ENCODE measurements around the gene BMS1. TPM values are rescaled to one million over a fixed set of nuclear protein-coding genes. Genes with fewer than 3 reads are reported as not detected.
"Not testable (repeated sequence)": the region's sequence is repeated elsewhere in the genome, so short reads cannot be mapped to it uniquely, and the experiment has no call there.

The BMS1 gene, protein sequence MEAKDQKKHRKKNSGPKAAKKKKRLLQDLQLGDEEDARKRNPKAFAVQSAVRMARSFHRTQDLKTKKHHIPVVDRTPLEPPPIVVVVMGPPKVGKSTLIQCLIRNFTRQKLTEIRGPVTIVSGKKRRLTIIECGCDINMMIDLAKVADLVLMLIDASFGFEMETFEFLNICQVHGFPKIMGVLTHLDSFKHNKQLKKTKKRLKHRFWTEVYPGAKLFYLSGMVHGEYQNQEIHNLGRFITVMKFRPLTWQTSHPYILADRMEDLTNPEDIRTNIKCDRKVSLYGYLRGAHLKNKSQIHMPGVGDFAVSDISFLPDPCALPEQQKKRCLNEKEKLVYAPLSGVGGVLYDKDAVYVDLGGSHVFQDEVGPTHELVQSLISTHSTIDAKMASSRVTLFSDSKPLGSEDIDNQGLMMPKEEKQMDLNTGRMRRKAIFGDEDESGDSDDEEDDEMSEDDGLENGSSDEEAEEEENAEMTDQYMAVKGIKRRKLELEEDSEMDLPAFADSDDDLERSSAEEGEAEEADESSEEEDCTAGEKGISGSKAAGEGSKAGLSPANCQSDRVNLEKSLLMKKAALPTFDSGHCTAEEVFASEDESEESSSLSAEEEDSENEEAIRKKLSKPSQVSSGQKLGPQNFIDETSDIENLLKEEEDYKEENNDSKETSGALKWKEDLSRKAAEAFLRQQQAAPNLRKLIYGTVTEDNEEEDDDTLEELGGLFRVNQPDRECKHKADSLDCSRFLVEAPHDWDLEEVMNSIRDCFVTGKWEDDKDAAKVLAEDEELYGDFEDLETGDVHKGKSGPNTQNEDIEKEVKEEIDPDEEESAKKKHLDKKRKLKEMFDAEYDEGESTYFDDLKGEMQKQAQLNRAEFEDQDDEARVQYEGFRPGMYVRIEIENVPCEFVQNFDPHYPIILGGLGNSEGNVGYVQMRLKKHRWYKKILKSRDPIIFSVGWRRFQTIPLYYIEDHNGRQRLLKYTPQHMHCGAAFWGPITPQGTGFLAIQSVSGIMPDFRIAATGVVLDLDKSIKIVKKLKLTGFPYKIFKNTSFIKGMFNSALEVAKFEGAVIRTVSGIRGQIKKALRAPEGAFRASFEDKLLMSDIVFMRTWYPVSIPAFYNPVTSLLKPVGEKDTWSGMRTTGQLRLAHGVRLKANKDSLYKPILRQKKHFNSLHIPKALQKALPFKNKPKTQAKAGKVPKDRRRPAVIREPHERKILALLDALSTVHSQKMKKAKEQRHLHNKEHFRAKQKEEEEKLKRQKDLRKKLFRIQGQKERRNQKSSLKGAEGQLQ
- total RNA-seq, result 10 to 100 TPM; 14.9 to 24.5 TPM

DNA sequence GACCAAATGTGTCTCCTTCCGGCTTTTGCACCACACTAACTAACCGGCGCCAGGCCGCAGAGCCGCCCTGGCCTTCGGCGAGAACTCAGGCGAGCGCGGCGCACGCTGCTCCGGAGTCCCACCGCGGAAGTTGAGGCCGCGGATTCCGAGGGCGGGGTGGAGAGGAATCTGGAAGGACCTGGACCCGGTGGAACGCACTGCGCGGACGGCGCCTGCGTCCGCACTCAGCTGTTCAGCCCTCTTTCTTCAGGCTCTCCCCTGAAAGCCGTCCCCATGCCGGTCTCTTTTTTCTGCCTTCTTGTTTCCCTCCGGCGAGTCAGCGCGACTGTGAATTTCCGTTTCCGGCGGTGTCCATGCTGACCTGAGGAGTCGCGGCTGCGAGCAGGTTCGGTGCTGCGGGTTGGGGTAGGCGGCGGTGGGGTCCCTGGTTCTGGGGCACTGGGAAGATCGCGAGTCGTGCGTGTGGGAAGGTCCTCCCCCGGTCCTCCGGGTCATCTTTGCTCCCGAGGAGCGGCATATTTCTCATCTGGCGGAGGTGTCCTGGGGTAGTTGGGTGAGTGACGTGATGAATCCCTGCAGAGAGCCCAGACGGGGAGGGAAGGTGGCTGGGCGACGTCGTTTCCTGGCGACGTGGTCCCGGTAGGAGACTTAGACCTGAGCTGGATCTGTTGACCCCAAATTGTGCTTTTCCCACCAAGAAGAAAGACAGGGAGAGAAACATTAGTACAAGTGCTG is at the start of gene BMS1:
TSS of gene BMS1 (plus strand) at position 350 of the 735 bp plus-strand sequence. CDS start 1,600 bp downstream, outside the sequence.
- H3K36me3 Mint-ChIP-seq, result peaks cover 8 to 14% of the 10 kb centered on the region in 2 donors
- H3K9me3 Mint-ChIP-seq, result peaks cover 0 to 9% of the 10 kb centered on the region in 2 donors
- peak; percentile 87 to 90 for DNase-seq (ENCODE audit: low spot score in 2 of 2)
- ATAC-seq, result peak; percentile 82 to 94
- H3K27ac Mint-ChIP-seq, result peak within 1 kb of the TSS; percentile 94 to 96

DNA sequence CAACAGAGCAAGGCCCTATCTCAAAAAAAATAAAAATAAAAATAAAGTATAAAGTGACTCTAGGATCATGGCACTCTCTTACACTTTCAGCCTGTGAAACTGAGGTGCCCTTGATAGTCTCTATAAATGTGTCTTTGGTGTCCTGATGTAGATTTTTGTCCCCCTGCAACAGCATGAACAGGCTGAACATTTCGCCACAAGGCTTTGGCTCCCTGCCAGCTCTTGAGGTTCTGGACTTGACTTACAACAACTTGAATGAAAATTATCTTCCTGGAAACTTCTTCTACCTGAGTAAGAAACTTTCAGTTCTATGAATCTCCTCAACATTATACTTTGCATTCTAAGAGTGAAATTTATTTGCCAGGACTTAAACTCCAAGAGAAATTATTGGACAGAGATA is 48.1 kb upstream of the BMS1 start:
- DNase-seq (ENCODE audit: low spot score in 2 of 2) (no peak), ATAC-seq (no peak)
- Mint-ChIP-seq H3K9me3 (no peaks in the 10 kb centered on the region), H3K36me3 (no peaks in the 10 kb centered on the region), H3K27ac (no peak overlapping the region)

DNA sequence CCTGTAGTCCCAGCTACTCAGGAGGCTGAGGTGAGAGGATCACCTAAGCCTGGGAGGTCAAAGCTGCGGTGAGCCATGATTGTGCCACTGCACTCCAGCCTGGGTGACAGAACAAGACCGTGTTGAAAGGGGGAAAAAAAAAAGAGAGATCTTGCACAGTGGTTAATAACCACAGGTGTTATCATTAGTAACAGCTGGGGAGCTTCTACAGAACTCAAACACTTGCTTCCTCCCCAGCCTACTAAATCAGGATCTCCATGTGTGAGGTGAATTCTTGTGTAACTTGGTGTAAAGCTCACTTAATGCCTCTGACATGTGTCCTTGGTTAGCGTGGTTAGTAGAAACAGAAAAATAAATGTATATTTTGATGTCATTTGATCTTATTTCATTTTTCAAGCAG is 43.9 kb upstream of the BMS1 start:
- DNase-seq (ENCODE audit: low spot score in 2 of 2), result no peak
- peaks cover 8 to 11% of the 10 kb centered on the region in 2 donors for H3K36me3 Mint-ChIP-seq
- no peak overlapping the region for H3K27ac Mint-ChIP-seq
- H3K9me3 Mint-ChIP-seq, result peaks cover 10 to 11% of the 10 kb centered on the region in 2 donors
- ATAC-seq, result no peak

DNA sequence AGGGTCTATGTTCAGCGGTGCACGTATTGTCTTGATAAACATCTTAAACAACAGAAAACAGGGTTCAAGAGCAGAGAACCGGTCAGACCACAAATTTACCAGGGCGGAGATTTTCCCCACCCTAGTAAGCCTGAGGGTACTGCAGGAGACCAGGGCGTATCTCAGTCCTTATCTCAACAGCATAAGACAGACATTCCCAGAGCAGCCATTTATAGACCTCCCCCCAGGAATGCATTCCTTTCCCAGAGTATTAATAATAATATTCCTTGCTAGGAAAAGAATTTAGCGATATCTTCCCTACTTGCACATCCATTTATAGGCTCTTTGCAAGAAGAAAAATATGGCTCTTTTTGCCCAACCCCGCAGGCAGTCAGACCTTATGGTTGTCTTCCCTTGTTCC is 41.1 kb upstream of the BMS1 start:
- H3K36me3 Mint-ChIP-seq, result peaks cover 8 to 11% of the 10 kb centered on the region in 2 donors
- DNase-seq (ENCODE audit: low spot score in 2 of 2); H3K27ac Mint-ChIP-seq; ATAC-seq: not testable (repeated sequence)
- H3K9me3 Mint-ChIP-seq, result peaks cover 10 to 11% of the 10 kb centered on the region in 2 donors

DNA sequence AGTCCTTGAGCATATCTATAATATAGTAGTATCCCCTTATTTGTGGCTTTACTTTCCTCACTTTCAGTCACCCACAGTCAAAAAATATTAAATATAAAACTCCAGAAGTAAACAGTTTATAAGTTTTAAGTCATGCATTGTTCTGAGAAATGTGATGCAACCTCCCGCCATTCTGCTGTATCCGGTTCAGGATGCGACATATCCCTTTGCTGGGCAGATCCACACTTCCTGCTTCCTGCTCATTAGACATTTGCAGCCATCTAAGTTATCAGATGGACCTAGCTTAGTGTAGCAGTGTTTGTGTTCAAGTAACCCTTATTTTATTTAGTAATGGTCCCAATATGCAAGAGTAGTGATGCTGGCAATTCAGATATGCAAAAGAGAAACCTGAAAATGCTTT is 38.9 kb upstream of the BMS1 start:
- no peak overlapping the region for H3K27ac Mint-ChIP-seq
- peaks cover 8 to 11% of the 10 kb centered on the region in 2 donors for H3K36me3 Mint-ChIP-seq
- H3K9me3 Mint-ChIP-seq, result peaks cover 10 to 11% of the 10 kb centered on the region in 2 donors
- no peak for ATAC-seq
- DNase-seq (ENCODE audit: low spot score in 2 of 2), result no peak

DNA sequence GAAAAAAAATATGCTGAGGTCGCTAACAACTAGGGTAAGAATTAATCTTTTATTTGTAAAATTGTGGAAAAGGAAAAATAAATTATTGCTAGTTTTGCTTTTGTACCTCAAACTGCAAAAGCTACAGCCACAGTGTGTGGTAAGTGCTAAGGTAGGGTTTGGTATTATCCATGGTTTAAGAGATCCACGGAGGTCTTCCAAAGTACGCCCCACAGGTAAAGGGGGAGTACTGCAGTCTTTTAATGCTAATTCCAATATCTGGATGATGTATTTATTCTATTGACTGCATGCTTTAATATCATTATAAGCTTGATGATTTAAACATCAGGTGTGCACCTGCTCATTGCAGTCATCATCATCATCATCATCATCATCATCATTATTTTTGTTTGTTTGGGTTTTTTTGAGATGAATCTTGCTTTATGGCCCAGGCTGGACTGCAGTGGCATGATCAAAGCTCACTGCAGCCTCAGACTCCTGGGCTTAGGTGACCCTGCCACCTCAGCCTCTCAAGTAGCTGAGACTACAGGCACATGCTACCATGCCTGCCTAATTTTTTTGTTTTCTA is 38.4 kb upstream of the BMS1 start:
- peaks cover 10 to 11% of the 10 kb centered on the region in 2 donors for H3K9me3 Mint-ChIP-seq
- no peak overlapping the region for H3K27ac Mint-ChIP-seq
- no peak for DNase-seq (ENCODE audit: low spot score in 2 of 2)
- no peak for ATAC-seq
- H3K36me3 Mint-ChIP-seq, result peaks cover 8 to 11% of the 10 kb centered on the region in 2 donors

DNA sequence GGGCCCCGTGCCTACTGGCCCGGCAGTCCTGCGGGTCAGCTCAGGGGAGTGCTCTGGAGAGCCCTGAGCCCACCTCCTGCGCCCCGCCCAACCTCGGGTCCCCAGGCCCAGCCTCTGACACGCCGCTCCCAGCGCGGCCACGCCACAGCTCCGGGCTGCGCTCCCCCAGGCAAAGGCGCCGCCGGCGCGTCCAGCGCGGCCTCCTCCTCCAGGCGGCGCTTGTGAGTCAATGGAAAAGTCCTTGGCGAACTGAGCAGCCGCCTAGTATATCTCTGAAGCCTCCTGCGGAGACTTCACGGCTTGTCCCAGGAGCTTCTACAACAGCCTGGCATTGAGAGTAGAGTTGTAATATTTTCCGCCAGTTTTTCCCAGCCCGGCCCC is 29.5 kb upstream of the BMS1 start:
- H3K36me3 Mint-ChIP-seq, result no peaks in the 10 kb centered on the region
- ATAC-seq, result peak; percentile 86 to 89
- no peak overlapping the region for H3K27ac Mint-ChIP-seq
- no peaks in the 10 kb centered on the region for H3K9me3 Mint-ChIP-seq
- peak; percentile 69 to 86 for DNase-seq (ENCODE audit: low spot score in 2 of 2)

DNA sequence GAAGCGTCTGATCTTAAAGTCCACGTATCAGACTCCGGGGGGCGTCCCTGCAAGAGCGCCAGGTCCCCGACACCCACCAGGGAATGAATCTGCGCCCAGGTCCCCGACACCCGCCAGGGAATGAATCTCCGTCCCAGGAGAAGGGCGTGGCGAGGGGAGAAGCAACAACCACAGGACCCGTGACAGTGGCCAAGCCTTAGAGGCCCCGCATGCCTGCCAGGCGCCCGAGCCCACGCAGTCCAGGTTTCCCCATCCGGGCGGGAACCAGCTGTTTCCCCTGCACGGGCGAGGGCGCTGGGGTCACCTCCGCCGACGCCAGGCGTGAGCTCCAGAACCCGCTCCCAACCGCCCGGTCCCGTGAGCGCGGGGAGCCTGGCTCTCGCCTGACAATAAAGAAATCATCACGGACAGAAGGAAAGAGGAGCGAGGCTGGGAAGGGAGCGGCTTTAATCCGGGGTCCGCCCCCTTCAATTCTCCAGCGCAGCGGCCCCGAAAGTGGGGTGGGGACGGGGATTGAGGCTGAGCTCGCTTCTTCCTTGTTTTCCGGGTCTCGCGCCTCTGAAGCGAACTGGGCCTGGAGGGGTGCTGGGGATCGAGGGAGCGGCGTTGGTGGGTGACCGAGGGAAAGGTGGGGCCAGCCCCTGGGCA is 29.0 kb upstream of the BMS1 start:
- ATAC-seq, result peak; percentile 27 to 35
- H3K9me3 Mint-ChIP-seq, result no peaks in the 10 kb centered on the region
- no peaks in the 10 kb centered on the region for H3K36me3 Mint-ChIP-seq
- peak in 1 of 2 donors; percentile 8 for DNase-seq (ENCODE audit: low spot score in 2 of 2)
- H3K27ac Mint-ChIP-seq, result no peak overlapping the region

DNA sequence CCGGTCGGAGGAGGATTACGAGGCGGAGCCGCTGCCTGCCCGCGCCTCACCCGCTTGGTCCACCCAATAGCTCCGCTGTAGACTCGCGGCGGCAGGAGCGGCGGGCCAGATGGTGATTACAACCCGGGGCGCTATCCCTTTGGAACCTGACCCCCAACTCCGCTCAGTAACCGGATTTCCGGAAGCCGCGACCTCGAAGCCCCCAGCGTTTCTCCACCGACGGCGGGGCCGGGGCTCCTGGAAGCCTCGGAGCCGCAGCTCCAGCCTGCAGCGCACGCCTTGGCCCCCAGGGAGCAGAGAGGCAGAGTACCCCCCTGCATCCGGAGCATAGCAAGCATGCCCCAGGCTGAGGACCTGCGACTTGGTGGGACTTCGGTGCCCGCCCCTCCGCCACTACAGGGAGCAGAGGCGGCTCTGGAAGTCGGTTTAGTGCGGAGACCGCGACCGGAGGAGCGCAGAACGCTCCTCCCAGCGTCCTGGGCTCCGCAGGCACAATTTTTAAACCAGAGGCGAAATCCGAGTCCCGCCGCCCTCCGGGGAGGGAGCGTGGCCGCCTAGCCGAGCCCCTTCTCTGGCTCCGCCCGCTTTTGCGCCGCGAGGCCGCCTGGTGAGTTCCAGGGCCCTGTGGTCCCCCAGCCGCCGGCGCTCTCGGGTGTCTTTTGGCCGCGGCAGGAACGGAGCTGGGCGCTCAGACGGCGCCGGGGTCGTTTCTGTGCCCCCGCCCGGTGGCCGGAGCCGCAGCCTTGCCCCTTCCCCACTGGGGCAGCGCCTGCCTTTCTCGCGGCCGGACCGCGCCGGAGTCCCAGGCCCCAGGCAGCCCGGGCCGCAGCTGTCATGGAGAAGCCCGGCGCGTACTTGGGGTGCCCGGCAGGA is 28.2 kb upstream of the BMS1 start:
- Mint-ChIP-seq H3K9me3 (peaks cover 0 to 3% of the 10 kb centered on the region in 2 donors), H3K27ac (no peak overlapping the region), H3K36me3 (no peaks in the 10 kb centered on the region)
- DNase-seq (ENCODE audit: low spot score in 2 of 2) (peak in 1 of 2 donors; percentile 44), ATAC-seq (peak in 1 of 2 donors; percentile 53)

DNA sequence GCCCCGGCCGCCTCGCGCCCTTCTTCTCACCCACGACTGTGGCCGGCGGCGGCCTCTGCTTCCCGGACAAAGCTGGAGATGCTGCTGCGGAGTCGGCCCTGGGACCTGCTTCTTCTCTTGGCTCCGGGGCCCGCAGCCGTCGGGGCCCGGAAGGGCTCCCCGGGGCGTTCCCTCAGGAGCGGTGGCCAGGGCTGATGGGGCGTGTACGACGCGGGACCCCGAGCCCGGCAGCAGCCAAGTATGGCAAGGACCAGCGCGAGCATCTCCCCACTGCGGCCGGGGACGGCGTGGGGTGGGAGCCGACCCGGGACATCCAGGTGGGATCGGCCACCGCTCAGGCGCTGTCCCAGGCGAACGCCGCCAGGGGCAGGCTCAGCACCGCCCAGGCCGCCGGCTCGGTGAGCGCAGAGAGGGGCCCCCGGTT is 27.6 kb upstream of the BMS1 start:
- H3K36me3 Mint-ChIP-seq, result no peaks in the 10 kb centered on the region
- H3K27ac Mint-ChIP-seq, result no peak overlapping the region
- H3K9me3 Mint-ChIP-seq, result peaks cover 0 to 5% of the 10 kb centered on the region in 2 donors
- DNase-seq (ENCODE audit: low spot score in 2 of 2) (peak in 1 of 2 donors; percentile 11), ATAC-seq (peak in 1 of 2 donors; percentile 25)

DNA sequence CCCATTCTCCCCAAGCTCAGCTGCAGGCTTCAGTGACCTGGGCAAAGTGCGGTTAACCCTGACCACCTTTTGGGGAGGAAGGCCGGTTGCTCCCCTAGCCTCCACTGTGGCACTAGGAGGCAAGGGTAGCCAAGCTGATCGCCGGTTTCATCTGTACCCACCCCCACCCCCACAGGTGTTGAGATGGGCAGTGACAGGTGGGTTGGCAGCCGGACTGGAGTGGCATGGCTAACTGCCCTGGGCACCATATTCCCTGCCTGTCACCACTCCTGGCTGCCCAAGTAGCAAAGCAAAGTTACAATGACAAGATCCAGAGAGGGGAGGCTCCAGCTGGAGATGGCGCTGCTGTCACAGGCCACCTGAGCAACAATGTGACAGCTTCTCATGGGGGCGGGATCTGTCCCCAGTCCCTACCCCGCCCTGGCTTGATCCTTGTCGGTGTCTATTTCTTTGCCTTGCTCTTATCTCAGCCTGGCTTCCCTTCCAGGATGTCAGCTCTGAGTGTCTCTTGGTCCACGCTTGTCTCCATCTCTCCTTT is 27.0 kb upstream of the BMS1 start:
- Mint-ChIP-seq H3K36me3 (no peaks in the 10 kb centered on the region), H3K27ac (no peak overlapping the region), H3K9me3 (peaks cover 0 to 5% of the 10 kb centered on the region in 2 donors)
- no peak for DNase-seq (ENCODE audit: low spot score in 2 of 2)
- no peak for ATAC-seq

DNA sequence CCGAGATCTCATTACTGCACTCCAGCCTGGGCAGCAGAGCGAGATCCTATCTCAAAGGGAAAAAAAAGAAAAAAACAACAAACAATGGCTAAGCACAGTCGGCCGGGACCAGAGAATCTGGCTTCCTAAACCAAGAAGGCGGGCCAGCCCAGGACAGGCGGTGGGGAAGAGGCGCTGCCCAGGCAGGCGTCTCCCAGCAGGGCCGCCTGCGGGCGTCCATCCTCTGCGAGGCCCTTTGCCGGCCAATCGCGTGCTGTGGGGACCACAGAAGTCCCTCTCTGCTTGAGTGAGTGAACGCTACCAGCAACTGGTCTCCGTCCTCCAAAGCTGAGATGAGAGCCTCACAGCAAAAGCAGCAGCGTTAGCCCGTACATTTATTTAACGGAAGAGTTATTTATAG is 14.7 kb upstream of the BMS1 start:
- Mint-ChIP-seq H3K9me3 (no peaks in the 10 kb centered on the region), H3K36me3 (no peaks in the 10 kb centered on the region), H3K27ac (no peak overlapping the region)
- ATAC-seq, result no peak
- DNase-seq (ENCODE audit: low spot score in 2 of 2), result no peak

DNA sequence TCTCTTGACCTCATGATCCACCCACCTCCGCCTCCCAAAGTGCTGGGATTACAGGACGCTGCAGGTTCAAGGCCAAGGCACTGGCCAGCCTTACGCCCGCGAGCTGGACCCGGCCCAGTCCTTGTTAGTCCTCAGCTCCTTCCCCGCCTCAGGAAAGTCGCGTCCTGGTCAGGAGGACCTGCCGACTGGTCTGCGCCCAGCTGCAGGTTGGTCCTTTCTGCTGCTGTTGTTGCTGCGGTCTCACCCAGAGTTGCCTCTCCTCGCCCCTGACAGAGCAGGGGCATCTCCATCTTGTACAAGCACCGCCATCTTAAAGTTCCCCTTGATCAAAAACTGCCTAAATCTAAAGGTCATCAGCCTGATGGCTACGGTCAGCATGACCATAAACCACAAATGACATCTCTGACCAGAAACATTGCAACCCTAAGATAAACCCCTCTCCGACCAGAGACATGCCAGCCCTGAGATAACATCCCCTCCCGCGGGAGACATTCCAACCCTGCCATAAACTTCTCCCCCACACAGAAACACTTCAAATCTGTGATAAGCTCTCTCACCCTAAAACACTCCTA is 13.9 kb upstream of the BMS1 start:
- DNase-seq (ENCODE audit: low spot score in 2 of 2), result no peak
- H3K27ac Mint-ChIP-seq, result no peak overlapping the region
- no peak for ATAC-seq
- no peaks in the 10 kb centered on the region for H3K36me3 Mint-ChIP-seq
- H3K9me3 Mint-ChIP-seq, result no peaks in the 10 kb centered on the region

DNA sequence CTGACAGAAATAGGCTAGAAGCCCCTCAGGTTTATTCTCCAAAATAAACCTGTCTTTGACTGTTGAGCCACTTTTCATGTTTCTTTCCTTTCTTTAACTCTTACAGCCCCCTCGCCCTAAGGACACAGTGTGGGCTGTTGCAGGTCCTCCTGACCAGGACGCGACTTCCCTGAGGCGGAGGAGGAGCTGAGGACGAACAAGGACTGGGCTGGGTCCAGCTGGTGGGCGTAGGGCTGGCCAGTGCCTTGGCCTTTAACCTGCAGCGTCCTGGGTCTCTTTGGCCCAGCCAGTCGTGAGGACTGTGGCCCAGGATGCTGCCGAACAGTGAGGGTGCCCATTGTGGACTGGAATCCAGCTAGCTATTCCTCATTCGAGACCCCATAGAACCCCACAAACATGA is 13.4 kb upstream of the BMS1 start:
- H3K36me3 Mint-ChIP-seq, result no peaks in the 10 kb centered on the region
- H3K27ac Mint-ChIP-seq, result no peak overlapping the region
- DNase-seq (ENCODE audit: low spot score in 2 of 2) (no peak), ATAC-seq (no peak)
- H3K9me3 Mint-ChIP-seq, result no peaks in the 10 kb centered on the region
